IPS-20b (cell line): ENCODE results near the gene EFHD2.

ENCODE experiments used
- H3K27ac ChIP-seq: one replicate; pipeline ENCODE4 v1.5.1; 2013; ENCODE audit warnings: low read length
- H3K27me3 ChIP-seq: 2 replicates; pipeline ENCODE4 v1.6.1; 2013; ENCODE audit warnings: mild to moderate bottlenecking, low read length, inconsistent platforms; ENCODE audit not compliant: insufficient read depth
- H3K36me3 ChIP-seq: 2 replicates; pipeline ENCODE4 v1.6.1; 2013; ENCODE audit warnings: low read depth, mild to moderate bottlenecking, inconsistent platforms, low read length, moderate library complexity; ENCODE audit not compliant: insufficient read depth
- H3K4me1 ChIP-seq: 2 replicates; pipeline ENCODE4 v1.6.1; 2013; ENCODE audit warnings: mild to moderate bottlenecking, control low read depth, inconsistent platforms, low read length, moderate library complexity; ENCODE audit not compliant: insufficient read depth
- H3K4me3 ChIP-seq: 2 replicates; pipeline ENCODE4 v1.5.1; 2013; ENCODE audit warnings: mild to moderate bottlenecking, low read length, inconsistent platforms
- H3K9ac ChIP-seq: 2 replicates; pipeline ENCODE4 v1.6.1; 2013; ENCODE audit warnings: low read depth, mild to moderate bottlenecking, inconsistent platforms, low read length, moderate library complexity
- H3K9me3 ChIP-seq: 2 replicates; pipeline ENCODE4 v1.6.1; 2013; ENCODE audit warnings: mild to moderate bottlenecking, low read depth, low read length, inconsistent platforms; ENCODE audit not compliant: insufficient read depth

The EFHD2 gene

GRCh38 chr1:15417059-15417934 is 7.6 kb downstream of the EFHD2 start:
- 0 out of 2 replicates have a peak, but pooled peaks cover 2% of the 10 kb centered on the region for H3K27me3 ChIP-seq
- no peaks in the 10 kb centered on the region for H3K36me3 ChIP-seq
- no peak overlapping the region for H3K9ac ChIP-seq
- peaks cover 4% of the 10 kb centered on the region; the same call in 1 of the 2 replicates for H3K9me3 ChIP-seq
- no peak overlapping the region for H3K27ac ChIP-seq
- H3K4me1 ChIP-seq = no peaks in the 10 kb centered on the region
- no peak overlapping the region for H3K4me3 ChIP-seq

- Histone ChIP-seq H3K9ac (no peak overlapping the region), H3K27ac (no peak overlapping the region), H3K4me1 (no peaks in the 10 kb centered on the region), H3K27me3 (no peaks in the 10 kb centered on the region), H3K36me3 (no peaks in the 10 kb centered on the region), H3K9me3 (peaks cover 4% of the 10 kb centered on the region; the same call in 1 of the 2 replicates), H3K4me3 (no peak overlapping the region)
Observed at GRCh38 chr1:15418806-15419515, 9.3 kb downstream of the EFHD2 start.

- Histone ChIP-seq H3K4me1 (no peaks in the 10 kb centered on the region), H3K27me3 (no peaks in the 10 kb centered on the region), H3K4me3 (no peak overlapping the region), H3K9me3 (peaks cover 4% of the 10 kb centered on the region; the same call in 1 of the 2 replicates), H3K9ac (no peak overlapping the region), H3K36me3 (no peaks in the 10 kb centered on the region), H3K27ac (no peak overlapping the region)
Observed at GRCh38 chr1:15420853-15421465, 11.3 kb downstream of the EFHD2 start.

- H3K4me3 ChIP-seq = no peak overlapping the region
- H3K9ac ChIP-seq = no peak overlapping the region
- H3K9me3 ChIP-seq = peaks cover 4% of the 10 kb centered on the region; the same call in 1 of the 2 replicates
- H3K27me3 ChIP-seq = no peaks in the 10 kb centered on the region
- no peaks in the 10 kb centered on the region for H3K4me1 ChIP-seq
- H3K27ac ChIP-seq = no peak overlapping the region
- no peaks in the 10 kb centered on the region for H3K36me3 ChIP-seq
Observed at GRCh38 chr1:15422871-15423270, 13.2 kb downstream of the EFHD2 start.

- peaks cover 4% of the 10 kb centered on the region; the same call in 1 of the 2 replicates for H3K9me3 ChIP-seq
- H3K4me1 ChIP-seq = no peaks in the 10 kb centered on the region
- H3K9ac ChIP-seq = no peak overlapping the region
- H3K27ac ChIP-seq = no peak overlapping the region
- no peaks in the 10 kb centered on the region for H3K36me3 ChIP-seq
- no peak overlapping the region for H3K4me3 ChIP-seq
- H3K27me3 ChIP-seq = no peaks in the 10 kb centered on the region
Observed at GRCh38 chr1:15423355-15424077, 13.8 kb downstream of the EFHD2 start.

GRCh38 chr1:15424146-15424667 is 14.5 kb downstream of the EFHD2 start:
- Histone ChIP-seq H3K9ac (no peak overlapping the region), H3K36me3 (no peaks in the 10 kb centered on the region)

GRCh38 chr1:15424981-15425380 is 15.3 kb downstream of the EFHD2 start:
- H3K9ac ChIP-seq = no peak overlapping the region
- H3K4me3 ChIP-seq = no peak overlapping the region
- no peaks in the 10 kb centered on the region for H3K27me3 ChIP-seq
- no peaks in the 10 kb centered on the region for H3K4me1 ChIP-seq
- no peaks in the 10 kb centered on the region for H3K36me3 ChIP-seq
- H3K9me3 ChIP-seq = peaks cover 4% of the 10 kb centered on the region; the same call in 1 of the 2 replicates
- no peak overlapping the region for H3K27ac ChIP-seq

More at GRCh38 chr1:15424146-15424667, 14.5 kb downstream of the EFHD2 start:
- Histone ChIP-seq H3K27me3 (no peaks in the 10 kb centered on the region), H3K9me3 (peaks cover 4% of the 10 kb centered on the region; the same call in 1 of the 2 replicates), H3K4me1 (no peaks in the 10 kb centered on the region), H3K27ac (no peak overlapping the region), H3K4me3 (no peak overlapping the region)

- Histone ChIP-seq H3K9me3 (peaks cover 4% of the 10 kb centered on the region; the same call in 1 of the 2 replicates), H3K4me1 (no peaks in the 10 kb centered on the region), H3K27me3 (no peaks in the 10 kb centered on the region), H3K27ac (no peak overlapping the region), H3K36me3 (no peaks in the 10 kb centered on the region), H3K4me3 (no peak overlapping the region), H3K9ac (no peak overlapping the region)
Observed at GRCh38 chr1:15425521-15425920, 15.8 kb downstream of the EFHD2 start.

GRCh38 chr1:15425958-15426357 is 16.3 kb downstream of the EFHD2 start:
- H3K9ac ChIP-seq = no peak overlapping the region
- no peak overlapping the region for H3K27ac ChIP-seq
- H3K9me3 ChIP-seq = peaks cover 2% of the 10 kb centered on the region; the same call in 1 of the 2 replicates
- H3K36me3 ChIP-seq = no peaks in the 10 kb centered on the region
- no peaks in the 10 kb centered on the region for H3K27me3 ChIP-seq
- H3K4me1 ChIP-seq = no peaks in the 10 kb centered on the region
- H3K4me3 ChIP-seq = no peak overlapping the region

GRCh38 chr1:15426492-15427279 is 17.0 kb downstream of the EFHD2 start:
- Histone ChIP-seq H3K4me1 (no peaks in the 10 kb centered on the region), H3K9ac (no peak overlapping the region), H3K9me3 (no peaks in the 10 kb centered on the region)

More at GRCh38 chr1:15426492-15427279, 17.0 kb downstream of the EFHD2 start:
- H3K4me3 ChIP-seq = no peak overlapping the region
- H3K27me3 ChIP-seq = no peaks in the 10 kb centered on the region
- H3K27ac ChIP-seq = no peak overlapping the region
- H3K36me3 ChIP-seq = no peaks in the 10 kb centered on the region
